H1 (cell line): ENCODE measurements around the gene THADA. TPM values are rescaled to one million over a fixed set of nuclear protein-coding genes. Genes with fewer than 3 reads are reported as not detected.

Experiments used
- CTCF ChIA-PET: fragments of 300-600 bp; sonication (Branson Sonifier 250); formaldehyde crosslinking; loops from one replicate; lab custom pipeline; 2021; ENCODE audit not compliant: partially characterized antibody; lab: Charles Lee
- POLR2A ChIA-PET: fragments of 300-600 bp; sonication (Branson Sonifier 250); formaldehyde crosslinking; loops from one replicate; lab custom pipeline; 2021; ENCODE audit warnings: inconsistent platforms; ENCODE audit not compliant: partially characterized antibody; lab: Charles Lee
- DNase-seq, 2 experiments: peaks; one replicate each; pipeline versions ENCODE4 v3.0.0 to v3.0.0-alpha.2; 2010 to 2022; ENCODE audit warnings: low spot score in 2 of 2, low read depth in 1 of 2, mixed read lengths in 1 of 2
- FAIRE-seq: peaks from 2 replicates; lab custom pipeline; 2011; peaks lifted over from hg19 to GRCh38; lab: Jason Lieb, UNC
- H2AFZ ChIP-seq: 2 replicates; pipeline ENCODE4 v1.8.1; 2012; ENCODE audit warnings: low read length, inconsistent platforms
- H2AK5ac ChIP-seq: 2 replicates; pipeline ENCODE4 v1.6.1; 2013; ENCODE audit warnings: low read depth, low read length
- H2BK120ac ChIP-seq: replicated peaks from 2 replicates; pipeline ENCODE3; 2013; ENCODE audit warnings: low read depth, low read length, inconsistent platforms
- H2BK12ac ChIP-seq: 2 replicates; pipeline ENCODE4 v1.6.1; 2013; ENCODE audit warnings: low read depth, low read length
- H2BK15ac ChIP-seq: 2 replicates; pipeline ENCODE4 v1.6.1; 2013; ENCODE audit warnings: low read length
- H2BK20ac ChIP-seq: 2 replicates; pipeline ENCODE4 v1.6.1; 2013; ENCODE audit warnings: low read length
- H2BK5ac ChIP-seq: 2 replicates; pipeline ENCODE4 v1.6.1; 2013; ENCODE audit warnings: low read depth, low read length
- H3K14ac ChIP-seq: 2 replicates; pipeline ENCODE4 v1.6.1; 2013; ENCODE audit warnings: inconsistent platforms; ENCODE audit not compliant: insufficient read length
- H3K18ac ChIP-seq: 2 replicates; pipeline ENCODE4 v1.6.1; 2013; ENCODE audit warnings: low read length; ENCODE audit errors: extremely low read depth
- H3K23ac ChIP-seq: 2 replicates; pipeline ENCODE4 v1.6.1; 2013; ENCODE audit warnings: inconsistent platforms; ENCODE audit not compliant: insufficient read length
- H3K23me2 ChIP-seq: 2 replicates; pipeline ENCODE4 v1.6.1; 2013; ENCODE audit warnings: low read depth, low read length
- H3K27ac ChIP-seq: 2 replicates; pipeline ENCODE4 v1.6.1; 2011; ENCODE audit warnings: low read depth, low read length, inconsistent platforms
- H3K27me3 ChIP-seq, 4 experiments: replicated peaks in 1 of 4; 1 replicate in 1 of 4; 2 replicates in 3 of 4; pipeline versions ENCODE4 v1.6.1 to v1.8.1; 2011 to 2013; ENCODE audit warnings: low read length in 3 of 4, mild to moderate bottlenecking in 3 of 4, inconsistent platforms in 2 of 4, mixed read lengths in 2 of 4, moderate library complexity in 1 of 4; ENCODE audit not compliant: control insufficient read depth in 3 of 4, insufficient read depth in 3 of 4; ENCODE audit errors: extremely low read depth in 1 of 4
- H3K36me3 ChIP-seq, 4 experiments: 2 replicates each; pipeline versions ENCODE4 v1.6.1 to v1.8.1; 2011 to 2013; ENCODE audit warnings: mild to moderate bottlenecking in 4 of 4, low read length in 3 of 4, moderate library complexity in 2 of 4, control low read depth in 1 of 4, inconsistent platforms in 1 of 4; ENCODE audit not compliant: insufficient read depth in 4 of 4, control insufficient read depth in 2 of 4
- H3K4ac ChIP-seq: replicated peaks from 2 replicates; pipeline ENCODE3; 2013; ENCODE audit warnings: low read length, low read depth, mixed read lengths, inconsistent platforms; ENCODE audit not compliant: insufficient read length
- H3K4me1 ChIP-seq, 4 experiments: replicated peaks in 1 of 4; 1 replicate in 1 of 4; 2 replicates in 3 of 4; pipeline versions ENCODE4 v1.6.1 to v1.8.1; 2011 to 2013; ENCODE audit warnings: low read length in 3 of 4, inconsistent platforms in 2 of 4, mixed read lengths in 1 of 4; ENCODE audit not compliant: insufficient read depth in 4 of 4, control insufficient read depth in 3 of 4
- H3K4me2 ChIP-seq, 2 experiments: 2 replicates each; pipeline versions ENCODE4 v1.6.1 to v1.8.1; 2011 to 2013; ENCODE audit warnings: low read depth in 2 of 2, low read length in 2 of 2, control low read depth in 1 of 2, inconsistent platforms in 1 of 2, mild to moderate bottlenecking in 1 of 2; ENCODE audit not compliant: insufficient read depth in 1 of 2
- H3K4me3 ChIP-seq, 4 experiments: fragments of 200-600, 300-600 bp in 1 of 4; sonication (generic), shearing (Covaris generic), sonication (Bioruptor Twin) in 1 of 4; 2 replicates each; pipeline versions ENCODE4 v1.5.1 to v1.8.1; 2011 to 2016; ENCODE audit warnings: low read length in 4 of 4, low read depth in 3 of 4, control low read depth in 2 of 4, inconsistent platforms in 2 of 4, mild to moderate bottlenecking in 2 of 4, mixed read lengths in 1 of 4, moderate library complexity in 1 of 4; ENCODE audit not compliant: insufficient read depth in 2 of 4; ENCODE audit errors: extremely low read depth in 1 of 4
- H3K56ac ChIP-seq: replicated peaks from 2 replicates; pipeline ENCODE3; 2013; ENCODE audit warnings: low read depth, mild to moderate bottlenecking, mixed read lengths, low read length, inconsistent platforms; ENCODE audit not compliant: insufficient read length
- H3K79me1 ChIP-seq: 2 replicates; pipeline ENCODE4 v1.6.1; 2013; ENCODE audit warnings: low read depth, low read length, control low read depth
- H3K79me2 ChIP-seq, 2 experiments: 2 replicates each; pipeline versions ENCODE4 v1.6.1 to v1.8.1; 2012 to 2013; ENCODE audit warnings: low read length in 2 of 2, mild to moderate bottlenecking in 2 of 2, inconsistent platforms in 1 of 2; ENCODE audit not compliant: insufficient read depth in 2 of 2, control insufficient read depth in 1 of 2
- H3K9ac ChIP-seq, 4 experiments: replicated peaks in 1 of 4; 1 replicate in 1 of 4; 2 replicates in 3 of 4; pipeline versions ENCODE4 v1.6.1 to v1.8.1; 2011 to 2013; ENCODE audit warnings: low read depth in 3 of 4, low read length in 3 of 4, control low read depth in 2 of 4, mild to moderate bottlenecking in 2 of 4, moderate library complexity in 2 of 4, inconsistent platforms in 1 of 4; ENCODE audit errors: extremely low read depth in 1 of 4
- H3K9me3 ChIP-seq, 2 experiments: 2 replicates each; pipeline versions ENCODE4 v1.6.1 to v1.8.1; 2012 to 2013; ENCODE audit warnings: mild to moderate bottlenecking in 2 of 2, moderate library complexity in 2 of 2, control low read depth in 1 of 2, inconsistent platforms in 1 of 2, low read depth in 1 of 2, low read length in 1 of 2, mixed read lengths in 1 of 2; ENCODE audit not compliant: insufficient read depth in 2 of 2
- H4K20me1 ChIP-seq, 2 experiments: replicated peaks in 1 of 2; 2 replicates each; pipeline versions ENCODE3 to v1.8.1; 2011 to 2013; ENCODE audit warnings: inconsistent platforms in 2 of 2, low read length in 2 of 2, mild to moderate bottlenecking in 1 of 2; ENCODE audit not compliant: insufficient read depth in 2 of 2, control insufficient read depth in 1 of 2
- H4K5ac ChIP-seq: 2 replicates; pipeline ENCODE4 v1.6.1; 2013; ENCODE audit warnings: low read length, low read depth, mixed read lengths, inconsistent platforms; ENCODE audit not compliant: insufficient read length
- H4K8ac ChIP-seq: 2 replicates; pipeline ENCODE4 v1.8.0; 2013; ENCODE audit warnings: mild to moderate bottlenecking, moderate library complexity, low read length, inconsistent platforms; ENCODE audit not compliant: insufficient read depth; ENCODE audit errors: extremely low read depth
- H4K91ac ChIP-seq: replicated peaks from 2 replicates; pipeline ENCODE3; 2013; ENCODE audit warnings: low read length, mixed read lengths, inconsistent platforms; ENCODE audit not compliant: insufficient read length
- CHD2 ChIP-seq: IDR thresholded peaks from 2 replicates; pipeline ENCODE4 v1.6.1; 2012; ENCODE audit warnings: low read length, improper control_type of control experiment
- CREB1 ChIP-seq: IDR thresholded peaks from 2 replicates; pipeline ENCODE4 v1.6.1; 2012; ENCODE audit warnings: inconsistent platforms
- HDAC2 ChIP-seq, 2 experiments: fragments of 300-600 bp in 1 of 2; sonication (generic) in 1 of 2; IDR thresholded peaks; 2 replicates each; pipeline ENCODE4 v1.6.1; 2011 to 2012; ENCODE audit warnings: low read depth in 2 of 2, low read length in 2 of 2, mild to moderate bottlenecking in 2 of 2, moderate library complexity in 2 of 2, borderline replicate concordance in 1 of 2, inconsistent platforms in 1 of 2
- MAFK ChIP-seq: IDR thresholded peaks from 2 replicates; pipeline ENCODE4 v1.6.1; 2012; ENCODE audit warnings: low read depth, mild to moderate bottlenecking, improper control_type of control experiment, low read length
- PHF8 ChIP-seq: fragments of 200-600 bp; sonication (generic); conservative IDR thresholded peaks from 2 replicates; pipeline ENCODE4 v1.7.1; 2012; ENCODE audit warnings: low read depth, mild to moderate bottlenecking, inconsistent platforms, low read length, moderate library complexity
- POLR2A ChIP-seq, 2 experiments: IDR thresholded peaks; 1 replicate in 1 of 2; 2 replicates in 1 of 2; pipeline ENCODE4 v1.6.1; 2011; ENCODE audit warnings: low read depth in 2 of 2, low read length in 2 of 2, mild to moderate bottlenecking in 2 of 2; ENCODE audit errors: control extremely low read depth in 1 of 2
- POLR2AphosphoS5 ChIP-seq: IDR thresholded peaks from 2 replicates; pipeline ENCODE4 v1.6.1; 2011; ENCODE audit warnings: low read depth, low read length
- RNF2 ChIP-seq: fragments of 200-900, 300-1000 bp; sonication (generic); IDR thresholded peaks from 2 replicates; pipeline ENCODE4 v1.7.1; 2016; ENCODE audit warnings: borderline replicate concordance, low read depth, mild to moderate bottlenecking, antibody characterized with exemption, low read length; ENCODE audit not compliant: poor library complexity, severe bottlenecking; ENCODE audit errors: missing control alignments
- SIRT6 ChIP-seq: IDR thresholded peaks from one replicate; pipeline ENCODE4 v1.7.1; 2012; ENCODE audit warnings: low read length, inconsistent platforms
- SP1 ChIP-seq: IDR thresholded peaks from 2 replicates; pipeline ENCODE4 v1.6.1; 2011; ENCODE audit warnings: low read depth, low read length
- SRF ChIP-seq: IDR thresholded peaks from 2 replicates; pipeline ENCODE4 v1.6.1; 2011; ENCODE audit warnings: mild to moderate bottlenecking, low read depth, low read length, moderate library complexity
- SUZ12 ChIP-seq: fragments of 200-600 bp; sonication (generic); IDR thresholded peaks from 2 replicates; pipeline ENCODE4 v1.6.1; 2012; ENCODE audit warnings: mild to moderate bottlenecking, inconsistent platforms, low read length, moderate library complexity, mixed read lengths
- YY1 ChIP-seq: IDR thresholded peaks from 2 replicates; pipeline ENCODE4 v1.6.1; 2011; ENCODE audit warnings: low read depth, mild to moderate bottlenecking, low read length
- ZNF274 ChIP-seq: IDR thresholded peaks from 2 replicates; pipeline ENCODE4 v1.7.0; 2012; ENCODE audit warnings: low read length, borderline replicate concordance; ENCODE audit errors: extremely low read depth
- WGBS, 2 experiments: shearing (Covaris generic) in 1 of 2; methylation state at CpG; one replicate each; pipeline versions ENCODE4 v1.1.6 to v1.1.7; 2013 to 2015; ENCODE audit warnings: low lambda C conversion rate in 2 of 2, mixed read lengths in 2 of 2, inconsistent platforms in 1 of 2, low coverage in 1 of 2, missing lambda C conversion rate in 1 of 2; ENCODE audit not compliant: insufficient replicate concordance in 2 of 2, insufficient coverage in 1 of 2, insufficient read length in 1 of 2; ENCODE audit errors: extremely low coverage in 1 of 2, missing lambda C conversion rate in 1 of 2; 5-methylcytosine and 5-hydroxymethylcytosine counted together
- polyA plus RNA-seq, 7 experiments: library from polyadenylated mRNA; depleted of rRNA in 3 of 7; stranded (reverse) in 5 of 7; unstranded in 2 of 7; fragments of >200 nt in 5 of 7; fragments of 200-250 nt in 2 of 7; gene quantifications; 1 replicate in 5 of 7; 2 replicates in 1 of 7; 4 replicates in 1 of 7; pipeline versions ENCODE4 v1.2.1 to v1.2.3, GENCODE V29; 2011 to 2013; ENCODE audit warnings: missing spikeins in 2 of 7, mixed read lengths in 2 of 7
- total RNA-seq: library from RNA; stranded (reverse); fragmentation: NEBNext Ultra II Directional; extraction: Animal tissue kit (Norgen Biotek cat#: 25700); gene quantifications from 2 replicates; pipeline ENCODE4 v1.2.1, GENCODE V29; 2021
- TF ChIP-seq, protein P1 (sequence below): IDR thresholded peaks from 2 replicates; pipeline ENCODE4 v1.6.1; 2012; ENCODE audit warnings: inconsistent platforms

The THADA gene
- total and polyA plus RNA-seq, 2 of the 8 experiments (the other 6 are each of a cell fraction or from before 2014, with no cell fraction given), result 22.4 to 26.8 TPM

DNA sequence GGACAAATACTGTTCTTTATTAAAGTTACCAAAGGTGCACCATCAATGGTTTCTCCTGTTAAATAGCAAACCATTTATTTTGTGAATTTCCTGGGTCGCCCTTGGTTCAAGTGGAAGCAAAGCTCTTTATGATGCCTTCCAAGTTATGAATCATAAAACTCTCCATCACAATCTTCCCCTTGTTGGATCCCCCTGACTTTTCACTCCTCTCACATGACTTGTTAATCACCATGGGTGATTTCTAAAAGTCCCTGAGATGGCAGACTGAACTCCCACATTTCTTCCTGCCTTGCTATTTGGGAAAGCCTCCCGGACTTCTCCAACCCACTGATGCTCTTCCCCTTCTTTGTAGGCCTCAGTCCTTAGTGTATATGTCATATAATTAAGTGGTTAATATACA, 176.0 kb downstream of the THADA start:
- CTCF ChIA-PET, result interaction anchor here (1.0 kb wide), 1 partner anchor 39 kb away, joined by 4 read pairs; no protein-coding TSS in a partner anchor
- no peak for TF ChIP-seq SP1
- TF ChIP-seq CREB1, result no peak
- no peak for TF ChIP-seq SIRT6
- TF ChIP-seq, protein P1, sequence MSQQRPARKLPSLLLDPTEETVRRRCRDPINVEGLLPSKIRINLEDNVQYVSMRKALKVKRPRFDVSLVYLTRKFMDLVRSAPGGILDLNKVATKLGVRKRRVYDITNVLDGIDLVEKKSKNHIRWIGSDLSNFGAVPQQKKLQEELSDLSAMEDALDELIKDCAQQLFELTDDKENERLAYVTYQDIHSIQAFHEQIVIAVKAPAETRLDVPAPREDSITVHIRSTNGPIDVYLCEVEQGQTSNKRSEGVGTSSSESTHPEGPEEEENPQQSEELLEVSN, result no peak
- no peak for TF ChIP-seq YY1
- no peak for TF ChIP-seq CHD2
- TF ChIP-seq SRF, result no peak
- TF ChIP-seq RNF2, result no peak
- TF ChIP-seq HDAC2 (IDR thresholded peaks at IDR 0.05; ENCODE audit: borderline replicate concordance in 1 of 2, low read depth in 2 of 2, low read length in 2 of 2), result no peak
- no peak for TF ChIP-seq POLR2AphosphoS5
- TF ChIP-seq ZNF274, result no peak
- TF ChIP-seq POLR2A (IDR thresholded peaks at IDR 0.05; ENCODE audit: control extremely low read depth in 1 of 2, low read depth in 2 of 2, low read length in 2 of 2), result no peak
- no peak for TF ChIP-seq SUZ12
- TF ChIP-seq PHF8, result no peak
- TF ChIP-seq MAFK, result no peak

More for the DNA sequence above, 176.0 kb downstream of the THADA start:
- H3K27me3 ChIP-seq, result no peaks in the 10 kb centered on the region
- POLR2A ChIA-PET, result interaction anchor here (0.7 to 1.1 kb wide), 2 partner anchors 9 to 13 kb away, joined by 3 to 4 read pairs; no protein-coding TSS in a partner anchor
- H4K8ac ChIP-seq, result no peak overlapping the region
- H3K36me3 ChIP-seq, result no peaks in the 10 kb centered on the region; a peak in 1 of 8 replicates
- H2AFZ ChIP-seq, result no peak overlapping the region
- no peak overlapping the region for H2BK120ac ChIP-seq
- no peak overlapping the region for H3K4me2 ChIP-seq
- no peaks in the 10 kb centered on the region for H4K20me1 ChIP-seq
- H3K56ac ChIP-seq, result no peak overlapping the region
- no peaks in the 10 kb centered on the region for H3K4me1 ChIP-seq
- H2BK15ac ChIP-seq, result no peak overlapping the region
- H3K4ac ChIP-seq, result no peak overlapping the region
- no peaks in the 10 kb centered on the region for H3K23me2 ChIP-seq
- H3K79me2 ChIP-seq, result no peaks in the 10 kb centered on the region
- 82% methylated on average over 2 of the region's 2 CpGs; no CpG with 5 or more reads in 1 of the 2 experiments for WGBS, 2 experiments
- no peak overlapping the region for H2BK5ac ChIP-seq
- H4K91ac ChIP-seq, result no peak overlapping the region
- no peak overlapping the region for H3K18ac ChIP-seq
- H3K14ac ChIP-seq, result no peak overlapping the region
- no peaks in the 10 kb centered on the region for H3K79me1 ChIP-seq
- no peak overlapping the region for H3K27ac ChIP-seq
- H4K5ac ChIP-seq, result no peak overlapping the region
- H3K9ac ChIP-seq, result no peak overlapping the region
- no peak overlapping the region for H2AK5ac ChIP-seq
- H2BK20ac ChIP-seq, result no peak overlapping the region
- FAIRE-seq (no peak), DNase-seq (no peak)
- H3K9me3 ChIP-seq, result no peaks in the 10 kb centered on the region
- H3K23ac ChIP-seq, result no peak overlapping the region
- H2BK12ac ChIP-seq, result no peak overlapping the region
- no peak overlapping the region for H3K4me3 ChIP-seq
